PC-3 (cell line): ENCODE measurements around the gene CYP27A1. TPM values are rescaled to one million over a fixed set of nuclear protein-coding genes. Genes with fewer than 3 reads are reported as not detected.

Experiments used
- ATAC-seq: fragments of 200-7000 bp; cut with Tn5 transposase; 2 replicates; pipeline ENCODE4 v1.9.1; 2020; ENCODE audit warnings: mild to moderate bottlenecking, moderate library complexity
- BruUV-seq: library from RNA; stranded (reverse); fragments of 400-500 nt; replicated peaks from 2 replicates; lab custom pipeline; 2021; lab: Mats Ljungman, UMichigan
- CTCF ChIA-PET: fragments of 300-600 bp; sonication (Branson Sonifier 250); formaldehyde crosslinking; loops from one replicate; lab custom pipeline; 2022; ENCODE audit warnings: antibody characterized with exemption; lab: Charles Lee
- POLR2A ChIA-PET: fragments of 300-600 bp; sonication (Branson Sonifier 250); formaldehyde crosslinking; loops from one replicate; lab custom pipeline; 2022; ENCODE audit warnings: antibody characterized with exemption; ENCODE audit not compliant: unreplicated experiment; lab: Charles Lee
- DNase-seq: peaks from one replicate; pipeline ENCODE4 v3.0.0-alpha.2; 2015
- H2AFZ ChIP-seq: fragments of 300-600 bp; sonication (generic); 2 replicates; pipeline ENCODE4 v1.6.0; 2016; ENCODE audit warnings: antibody characterized with exemption, low read length
- H3F3A ChIP-seq: fragments of 300-600 bp; sonication (generic); one replicate; pipeline ENCODE4 v1.6.0; 2017; ENCODE audit warnings: antibody characterized with exemption, low read length, control low read depth, mild to moderate bottlenecking; ENCODE audit not compliant: unreplicated experiment
- H3K27ac ChIP-seq: fragments of 300-600 bp; sonication (generic); 2 replicates; pipeline ENCODE4 v1.5.1; 2016; ENCODE audit warnings: mild to moderate bottlenecking, low read length
- H3K27me3 ChIP-seq: fragments of 300-600 bp; sonication (generic); 2 replicates; pipeline ENCODE4 v1.6.1; 2016; ENCODE audit warnings: low read length, mixed read lengths
- H3K36me3 ChIP-seq: fragments of 300-600 bp; sonication (generic); 2 replicates; pipeline ENCODE4 v1.6.1; 2016; ENCODE audit warnings: low read depth, mixed run types, low read length, mixed read lengths
- H3K4me1 ChIP-seq: fragments of 300-600 bp; sonication (generic); 2 replicates; pipeline ENCODE4 v1.5.1; 2016; ENCODE audit warnings: low read length; ENCODE audit not compliant: insufficient read depth
- H3K4me2 ChIP-seq: fragments of 300-600 bp; sonication (generic); 2 replicates; pipeline ENCODE4 v1.6.0; 2016; ENCODE audit warnings: low read length
- H3K4me3 ChIP-seq: fragments of 300-600 bp; sonication (generic); 2 replicates; pipeline ENCODE4 v1.5.1; 2016; ENCODE audit warnings: mild to moderate bottlenecking, low read length, mixed read lengths
- H3K79me2 ChIP-seq: fragments of 300-600 bp; sonication (generic); 2 replicates; pipeline ENCODE4 v1.6.1; 2017; ENCODE audit warnings: low read length, mixed read lengths
- H3K9ac ChIP-seq: fragments of 300-600 bp; sonication (generic); 2 replicates; pipeline ENCODE4 v1.6.0; 2016; ENCODE audit warnings: mild to moderate bottlenecking, low read length
- H3K9me2 ChIP-seq: fragments of 300-600 bp; sonication (generic); replicated peaks from 2 replicates; pipeline ENCODE4 v1.6.1; 2016; ENCODE audit warnings: mixed run types, low read length, mixed read lengths
- H3K9me3 ChIP-seq: fragments of 300-600 bp; sonication (generic); 2 replicates; pipeline ENCODE4 v1.6.1; 2016; ENCODE audit warnings: low read length, mixed read lengths
- H4K20me1 ChIP-seq: fragments of 300-600 bp; sonication (generic); 2 replicates; pipeline ENCODE4 v1.6.1; 2016; ENCODE audit warnings: low read length, mixed read lengths
- CTCF ChIP-seq: fragments of 300-600 bp; sonication (generic); conservative IDR thresholded peaks from 2 replicates; pipeline ENCODE4 v1.5.1; 2017; ENCODE audit warnings: antibody characterized with exemption, low read depth, mild to moderate bottlenecking, low read length
- EZH2 ChIP-seq: fragments of 300-600 bp; sonication (generic); IDR thresholded peaks from one replicate; pipeline ENCODE4 v1.6.1; 2017; ENCODE audit warnings: antibody characterized with exemption, mild to moderate bottlenecking, low read length; ENCODE audit not compliant: unreplicated experiment
- EZH2phosphoT487 ChIP-seq: fragments of 300-600 bp; sonication (generic); IDR thresholded peaks from 2 replicates; pipeline ENCODE4 v1.6.1; 2018; ENCODE audit warnings: mild to moderate bottlenecking, antibody characterized with exemption, low read length, borderline replicate concordance
- intact Hi-C: fragments of 100-400 bp; cut with micrococcal nuclease; formaldehyde crosslinking; loops from 2 replicates; pipeline ENCODE4 v1.9.0; 2023
- total RNA-seq: library from RNA; depleted of rRNA; stranded (reverse); fragments of >200 nt; gene quantifications from 2 replicates; pipeline ENCODE4 v1.2.3, GENCODE V29; 2014

Gene CYP27A1
- total RNA-seq, 1 experiment from 2014 or later = 6.0 TPM

GRCh38 chr2:218783688-218784087 is 1.7 kb downstream of the CYP27A1 start:
- TF ChIP-seq EZH2phosphoT487 = no peak
- no peak for TF ChIP-seq EZH2
- TF ChIP-seq CTCF = no peak
- ChIA-PET POLR2A (no interaction called here), CTCF (no interaction called here)
- intact Hi-C loops = loop anchor here (5.0 to 10.0 kb wide), 2 partner anchors 61 to 71 kb away; partner anchors contain the start of gene TTLL4
- DNase-seq (no peak), ATAC-seq (no peak)
- H3K9me3 ChIP-seq = no peaks in the 10 kb centered on the region
- H3K79me2 ChIP-seq = no peaks in the 10 kb centered on the region
- H3K9me2 ChIP-seq = no peaks in the 10 kb centered on the region
- BruUV-seq = no TSS peak
- H3F3A ChIP-seq = no peaks in the 10 kb centered on the region
- no peaks in the 10 kb centered on the region for H3K36me3 ChIP-seq
- H2AFZ ChIP-seq = no peak overlapping the region
- no peak overlapping the region for H3K9ac ChIP-seq
- peaks cover 10% of the 10 kb centered on the region for H3K4me1 ChIP-seq
- no peaks in the 10 kb centered on the region for H3K27me3 ChIP-seq
- no peak overlapping the region for H3K27ac ChIP-seq
- no peak overlapping the region for H3K4me2 ChIP-seq
- no peak overlapping the region for H3K4me3 ChIP-seq
- H4K20me1 ChIP-seq = no peaks in the 10 kb centered on the region

DNA sequence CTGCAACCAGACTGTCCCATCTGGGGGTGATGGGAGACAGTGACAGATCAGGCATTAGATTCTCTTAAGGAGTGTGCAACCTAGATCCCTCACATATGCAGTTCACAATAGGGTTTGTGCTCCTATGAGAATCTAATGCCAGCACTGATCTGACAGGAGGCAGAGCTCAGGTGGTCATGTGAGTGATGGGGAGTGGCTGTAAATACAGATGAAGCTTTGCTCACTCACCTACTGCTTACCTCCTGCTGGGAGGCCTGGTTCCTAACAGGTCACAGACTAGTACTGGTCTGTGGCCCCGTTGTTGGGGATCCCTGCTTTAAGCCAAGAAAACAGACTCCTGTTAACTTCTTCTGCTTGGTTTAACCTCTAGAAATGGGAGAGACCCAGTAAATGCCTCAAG is 3.2 kb downstream of the CYP27A1 start:
- H3K79me2 ChIP-seq = no peaks in the 10 kb centered on the region
- peaks cover 10% of the 10 kb centered on the region for H3K4me1 ChIP-seq
- no peak overlapping the region for H3K9ac ChIP-seq
- no peaks in the 10 kb centered on the region for H3F3A ChIP-seq
- H3K27ac ChIP-seq = no peak overlapping the region
- H3K36me3 ChIP-seq = no peaks in the 10 kb centered on the region
- H3K4me2 ChIP-seq = no peak overlapping the region
- no peak overlapping the region for H3K4me3 ChIP-seq
- DNase-seq (no peak), ATAC-seq (no peak)
- BruUV-seq = no TSS peak
- no peaks in the 10 kb centered on the region for H3K27me3 ChIP-seq
- H2AFZ ChIP-seq = no peak overlapping the region
- ChIA-PET POLR2A (no interaction called here), CTCF (no interaction called here)
- TF ChIP-seq EZH2phosphoT487 = no peak
- TF ChIP-seq EZH2 = no peak
- TF ChIP-seq CTCF = no peak
- intact Hi-C loops = loop anchor here (10.0 kb wide), 1 partner anchor 60 kb away; no protein-coding TSS in a partner anchor
- H3K9me3 ChIP-seq = no peaks in the 10 kb centered on the region
- H3K9me2 ChIP-seq = no peaks in the 10 kb centered on the region
- no peaks in the 10 kb centered on the region for H4K20me1 ChIP-seq

DNA sequence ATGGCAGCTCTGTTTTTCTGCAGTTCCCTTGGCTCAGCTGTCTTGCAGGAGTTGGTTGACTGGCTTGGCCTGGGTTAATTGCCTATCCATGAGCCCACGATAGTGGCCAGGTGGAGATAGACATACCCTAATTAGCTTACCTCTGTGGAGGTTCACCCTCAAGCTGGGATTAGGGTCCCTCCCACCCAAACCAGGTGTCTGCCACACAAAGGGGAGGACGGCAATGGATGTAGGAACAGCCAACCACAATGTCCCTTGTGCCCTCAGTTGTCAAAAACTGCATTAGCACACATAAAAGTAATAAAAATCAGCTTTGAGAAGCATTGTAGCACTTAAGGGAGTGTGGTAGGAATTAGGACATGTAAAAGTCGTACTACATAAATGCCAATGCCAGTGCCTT is 4.2 kb downstream of the CYP27A1 start:
- no peaks in the 10 kb centered on the region for H3K36me3 ChIP-seq
- H3K9me3 ChIP-seq = no peaks in the 10 kb centered on the region
- H3K9me2 ChIP-seq = no peaks in the 10 kb centered on the region
- intact Hi-C loops = loop anchor here (10.0 kb wide), 1 partner anchor 59 kb away; no protein-coding TSS in a partner anchor
- BruUV-seq = no TSS peak
- TF ChIP-seq EZH2 = no peak
- no peak for TF ChIP-seq EZH2phosphoT487
- TF ChIP-seq CTCF = no peak
- no peaks in the 10 kb centered on the region for H3F3A ChIP-seq
- no peak overlapping the region for H3K4me3 ChIP-seq
- H4K20me1 ChIP-seq = no peaks in the 10 kb centered on the region
- no peak for ATAC-seq
- no peaks in the 10 kb centered on the region for H3K27me3 ChIP-seq
- H3K9ac ChIP-seq = no peak overlapping the region
- peaks cover 5% of the 10 kb centered on the region for H3K4me1 ChIP-seq
- CTCF ChIA-PET = no interaction called here
- no peak overlapping the region for H3K27ac ChIP-seq
- DNase-seq = no peak
- no peak overlapping the region for H3K4me2 ChIP-seq
- no peak overlapping the region for H2AFZ ChIP-seq
- POLR2A ChIA-PET = no interaction called here
- no peaks in the 10 kb centered on the region for H3K79me2 ChIP-seq
